Endodermal cell (in vitro differentiated cells): ENCODE results near the gene SEMA4G. TPM values are rescaled to one million over a fixed set of nuclear protein-coding genes. Genes with fewer than 3 reads are reported as not detected.

ENCODE experiments used
- DNase-seq: peaks from one replicate; pipeline ENCODE4 v3.0.0-alpha.2; 2017
- H3K27ac ChIP-seq: 2 replicates; pipeline ENCODE4 v1.5.1; 2013; ENCODE audit warnings: mild to moderate bottlenecking, low read depth, low read length, moderate library complexity
- H3K27me3 ChIP-seq: 2 replicates; pipeline ENCODE4 v1.6.1; 2013; ENCODE audit warnings: mild to moderate bottlenecking, low read length, moderate library complexity; ENCODE audit not compliant: insufficient read depth, control insufficient read depth, poor library complexity, severe bottlenecking
- H3K36me3 ChIP-seq: 2 replicates; pipeline ENCODE4 v1.7.0; 2013; ENCODE audit warnings: mild to moderate bottlenecking, low read length, moderate library complexity; ENCODE audit not compliant: control insufficient read depth, insufficient read depth
- H3K4me1 ChIP-seq: one replicate; pipeline ENCODE4 v1.7.0; 2013; ENCODE audit warnings: low read length; ENCODE audit not compliant: control insufficient read depth, insufficient read depth
- H3K4me3 ChIP-seq: 2 replicates; pipeline ENCODE4 v1.5.1; 2013; ENCODE audit warnings: mild to moderate bottlenecking, low read length, moderate library complexity
- H3K9ac ChIP-seq: 2 replicates; pipeline ENCODE4 v1.6.1; 2013; ENCODE audit warnings: mild to moderate bottlenecking, low read length, moderate library complexity; ENCODE audit not compliant: poor library complexity, severe bottlenecking; ENCODE audit errors: extremely low read depth
- H3K9me3 ChIP-seq: 2 replicates; pipeline ENCODE4 v1.6.1; 2013; ENCODE audit warnings: mild to moderate bottlenecking, low read length, moderate library complexity; ENCODE audit not compliant: control insufficient read depth
- H3K27ac Mint-ChIP-seq: 2 replicates; pipeline ENCODE4 v1.8.0; 2020; ENCODE audit warnings: mixed read lengths
- H3K27me3 Mint-ChIP-seq: 2 replicates; pipeline ENCODE4 v1.8.0; 2021; ENCODE audit warnings: mild to moderate bottlenecking, mixed read lengths; ENCODE audit not compliant: insufficient read depth
- H3K36me3 Mint-ChIP-seq: 2 replicates; pipeline ENCODE4 v1.8.0; 2020; ENCODE audit warnings: low read depth, mixed read lengths
- H3K4me1 Mint-ChIP-seq: 2 replicates; pipeline ENCODE4 v1.8.0; 2020; ENCODE audit warnings: mixed read lengths
- H3K4me3 Mint-ChIP-seq: 2 replicates; pipeline ENCODE4 v1.8.0; 2020; ENCODE audit warnings: mild to moderate bottlenecking, moderate library complexity, mixed read lengths
- H3K9me3 Mint-ChIP-seq: 2 replicates; pipeline ENCODE4 v1.8.0; 2020; ENCODE audit warnings: mild to moderate bottlenecking, mixed read lengths
- whole genome bisulfite sequencing, 2 experiments: methylation state at CpG; one replicate each; pipeline versions ENCODE4 v1.1.5 to v1.1.7; 2013; ENCODE audit warnings: missing lambda C conversion rate in 2 of 2, mixed read lengths in 1 of 2; ENCODE audit not compliant: insufficient coverage in 1 of 2, insufficient read length in 1 of 2; 5-methylcytosine and 5-hydroxymethylcytosine counted together
- total RNA-seq, 2 donors: library from RNA; stranded (reverse); fragmentation: NEBNext Ultra II Directional in 1 of 2; extraction: Animal tissue kit (Norgen Biotek cat#: 25700) in 1 of 2; gene quantifications; 2 replicates in 1 of 2; 3 replicates in 1 of 2; pipeline ENCODE4 v1.2.1, GENCODE V29; 2021
- TF ChIP-seq, protein P1 (sequence below): fragments of 200-600 bp; sonication (generic); conservative IDR thresholded peaks from 2 replicates; pipeline ENCODE4 v1.5.0; 2021; ENCODE audit warnings: antibody characterized with exemption, mild to moderate bottlenecking

SEMA4G gene
- total RNA-seq, 2 donors from 2014 or later: 20.1 to 36.6 TPM

DNA sequence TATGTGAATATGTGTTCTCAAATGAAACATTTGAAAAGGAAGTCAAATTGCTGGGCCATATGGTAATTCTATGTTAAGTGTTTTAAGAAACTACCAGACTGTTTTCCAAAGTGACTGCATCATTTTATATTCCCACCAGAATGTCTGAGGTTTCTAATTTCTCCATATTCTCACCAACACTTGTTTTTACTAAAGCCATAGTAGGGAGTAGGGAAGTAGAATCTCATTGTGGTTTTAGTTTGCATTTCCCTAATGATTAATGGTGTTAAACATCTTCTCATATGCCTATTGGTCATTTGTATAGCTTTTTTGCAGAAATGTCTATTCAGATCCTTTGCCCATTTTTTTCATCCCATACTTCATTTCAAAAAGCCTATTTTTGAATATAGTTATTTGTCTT, 9.1 kb upstream of the SEMA4G start:
- H3K4me1 ChIP-seq: no peaks in the 10 kb centered on the region
- no peak for DNase-seq
- H3K36me3 Mint-ChIP-seq: peaks cover 48% of the 10 kb centered on the region
- no peak overlapping the region for H3K27ac Mint-ChIP-seq
- no peaks in the 10 kb centered on the region for H3K9me3 ChIP-seq
- H3K4me3 ChIP-seq: no peak overlapping the region
- TF ChIP-seq, protein P1, sequence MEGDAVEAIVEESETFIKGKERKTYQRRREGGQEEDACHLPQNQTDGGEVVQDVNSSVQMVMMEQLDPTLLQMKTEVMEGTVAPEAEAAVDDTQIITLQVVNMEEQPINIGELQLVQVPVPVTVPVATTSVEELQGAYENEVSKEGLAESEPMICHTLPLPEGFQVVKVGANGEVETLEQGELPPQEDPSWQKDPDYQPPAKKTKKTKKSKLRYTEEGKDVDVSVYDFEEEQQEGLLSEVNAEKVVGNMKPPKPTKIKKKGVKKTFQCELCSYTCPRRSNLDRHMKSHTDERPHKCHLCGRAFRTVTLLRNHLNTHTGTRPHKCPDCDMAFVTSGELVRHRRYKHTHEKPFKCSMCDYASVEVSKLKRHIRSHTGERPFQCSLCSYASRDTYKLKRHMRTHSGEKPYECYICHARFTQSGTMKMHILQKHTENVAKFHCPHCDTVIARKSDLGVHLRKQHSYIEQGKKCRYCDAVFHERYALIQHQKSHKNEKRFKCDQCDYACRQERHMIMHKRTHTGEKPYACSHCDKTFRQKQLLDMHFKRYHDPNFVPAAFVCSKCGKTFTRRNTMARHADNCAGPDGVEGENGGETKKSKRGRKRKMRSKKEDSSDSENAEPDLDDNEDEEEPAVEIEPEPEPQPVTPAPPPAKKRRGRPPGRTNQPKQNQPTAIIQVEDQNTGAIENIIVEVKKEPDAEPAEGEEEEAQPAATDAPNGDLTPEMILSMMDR: no peak
- H3K9ac ChIP-seq: no peak overlapping the region
- peaks cover 77% of the 10 kb centered on the region for H3K36me3 ChIP-seq
- H3K4me3 Mint-ChIP-seq: no peak overlapping the region
- H3K27me3 ChIP-seq: no peaks in the 10 kb centered on the region
- H3K27ac ChIP-seq: no peak overlapping the region
- no peaks in the 10 kb centered on the region for H3K27me3 Mint-ChIP-seq
- H3K9me3 Mint-ChIP-seq: no peaks in the 10 kb centered on the region
- no peaks in the 10 kb centered on the region for H3K4me1 Mint-ChIP-seq

DNA sequence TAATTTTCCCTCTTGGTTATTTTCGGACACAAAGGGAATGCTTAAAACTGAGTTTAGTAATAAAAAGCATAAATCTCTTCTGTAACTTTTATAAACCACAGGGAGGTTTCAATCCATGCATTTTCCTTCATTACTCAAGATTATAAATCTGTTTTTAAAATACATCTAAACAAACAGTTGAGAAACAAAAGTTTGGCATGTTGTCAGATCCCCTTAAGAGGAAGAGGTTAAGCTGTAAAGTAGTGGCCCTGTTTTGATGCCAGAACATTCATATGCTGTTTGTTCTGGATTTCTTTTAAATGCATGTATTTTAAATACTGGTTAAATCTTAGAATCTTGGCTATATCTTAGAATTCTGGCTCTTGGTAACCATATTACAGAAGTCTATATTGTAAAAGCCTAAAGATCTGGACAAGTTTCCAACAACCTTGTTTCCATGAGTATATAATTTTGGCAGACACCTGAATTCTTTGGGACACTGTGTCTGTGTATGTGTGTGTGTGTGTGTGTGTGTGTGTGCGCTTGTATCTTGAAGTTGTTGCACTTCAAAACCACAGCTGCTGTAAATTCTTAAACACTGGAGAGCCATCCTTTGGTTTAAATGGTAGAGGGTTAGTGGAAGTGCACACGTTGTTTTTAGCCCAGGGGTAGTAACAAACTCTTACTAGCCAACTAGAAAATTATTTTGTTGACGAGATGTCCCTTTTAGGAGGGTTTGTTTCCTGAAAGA, 6.8 kb upstream of the SEMA4G start:
- WGBS, 2 experiments: 96 to 100% methylated on average over 1 to 4 of the region's 4 CpGs
- no peak for DNase-seq
- Mint-ChIP-seq H3K36me3 (peaks cover 34% of the 10 kb centered on the region), H3K27ac (no peak overlapping the region), H3K27me3 (no peaks in the 10 kb centered on the region), H3K9me3 (no peaks in the 10 kb centered on the region), H3K4me1 (peaks cover 2% of the 10 kb centered on the region), H3K4me3 (no peak overlapping the region)
- no peaks in the 10 kb centered on the region for H3K27me3 ChIP-seq
- peaks cover 2% of the 10 kb centered on the region for H3K4me1 ChIP-seq
- H3K9me3 ChIP-seq: no peaks in the 10 kb centered on the region
- H3K9ac ChIP-seq: no peak overlapping the region
- no peak overlapping the region for H3K27ac ChIP-seq
- TF ChIP-seq, protein P1: no peak
- no peak overlapping the region for H3K4me3 ChIP-seq
- peaks cover 76% of the 10 kb centered on the region for H3K36me3 ChIP-seq

DNA sequence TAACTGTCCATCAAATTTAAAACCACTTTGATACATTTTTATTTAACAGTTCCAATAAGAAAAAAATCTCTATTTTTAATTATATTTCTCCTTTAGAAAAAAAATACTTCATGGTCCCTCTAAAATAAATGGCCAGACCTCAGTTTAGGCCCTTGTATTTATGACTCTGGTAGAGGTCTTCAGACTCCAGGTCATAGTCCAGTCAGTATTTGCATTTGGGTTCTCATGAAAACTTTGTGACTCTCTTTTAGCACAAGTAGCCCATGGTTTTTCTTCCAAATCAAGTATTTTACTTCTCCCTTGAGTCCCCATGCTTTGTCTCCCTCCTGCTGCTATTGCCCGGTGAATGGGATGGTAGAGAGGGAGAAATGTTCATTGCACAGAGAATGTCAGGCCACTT, 5.5 kb upstream of the SEMA4G start:
- TF ChIP-seq, protein P1: no peak
- Mint-ChIP-seq H3K36me3 (peaks cover 31% of the 10 kb centered on the region), H3K27me3 (no peaks in the 10 kb centered on the region), H3K4me3 (no peak overlapping the region), H3K9me3 (no peaks in the 10 kb centered on the region), H3K4me1 (peaks cover 7% of the 10 kb centered on the region), H3K27ac (no peak overlapping the region)
- Histone ChIP-seq H3K27ac (no peak overlapping the region), H3K36me3 (peaks cover 67% of the 10 kb centered on the region), H3K9me3 (no peaks in the 10 kb centered on the region), H3K27me3 (no peaks in the 10 kb centered on the region), H3K4me3 (no peak overlapping the region), H3K4me1 (peaks cover 2% of the 10 kb centered on the region), H3K9ac (no peak overlapping the region)
- WGBS, 2 experiments: 92 to 100% methylated on average over 1 of the region's 1 CpG
- DNase-seq: no peak
